Measurements from ENCODE around the gene RBP2. TPM values are rescaled to one million over a fixed set of nuclear protein-coding genes. Genes with fewer than 3 reads are reported as not detected.

The RBP2 gene
- total and polyA plus RNA-seq, 4 donors: 0.33 to 1.3 (median 1.1) TPM; not detected in 1

GRCh38 chr3:139482206-139482605 is 5.9 kb upstream of the RBP2 start:
- H3K4me3 ChIP-seq: no peak overlapping the region
- peaks cover 0 to 6% (median 0%) of the 10 kb centered on the region in 5 donors for H3K4me1 ChIP-seq (ENCODE audit: control insufficient read depth in 5 of 5, insufficient read depth in 5 of 5, low read length in 5 of 5)
- 50 to 54% methylated on average over 1 of the region's 1 CpG for WGBS, 2 donors
- TF ChIP-seq, protein P1, sequence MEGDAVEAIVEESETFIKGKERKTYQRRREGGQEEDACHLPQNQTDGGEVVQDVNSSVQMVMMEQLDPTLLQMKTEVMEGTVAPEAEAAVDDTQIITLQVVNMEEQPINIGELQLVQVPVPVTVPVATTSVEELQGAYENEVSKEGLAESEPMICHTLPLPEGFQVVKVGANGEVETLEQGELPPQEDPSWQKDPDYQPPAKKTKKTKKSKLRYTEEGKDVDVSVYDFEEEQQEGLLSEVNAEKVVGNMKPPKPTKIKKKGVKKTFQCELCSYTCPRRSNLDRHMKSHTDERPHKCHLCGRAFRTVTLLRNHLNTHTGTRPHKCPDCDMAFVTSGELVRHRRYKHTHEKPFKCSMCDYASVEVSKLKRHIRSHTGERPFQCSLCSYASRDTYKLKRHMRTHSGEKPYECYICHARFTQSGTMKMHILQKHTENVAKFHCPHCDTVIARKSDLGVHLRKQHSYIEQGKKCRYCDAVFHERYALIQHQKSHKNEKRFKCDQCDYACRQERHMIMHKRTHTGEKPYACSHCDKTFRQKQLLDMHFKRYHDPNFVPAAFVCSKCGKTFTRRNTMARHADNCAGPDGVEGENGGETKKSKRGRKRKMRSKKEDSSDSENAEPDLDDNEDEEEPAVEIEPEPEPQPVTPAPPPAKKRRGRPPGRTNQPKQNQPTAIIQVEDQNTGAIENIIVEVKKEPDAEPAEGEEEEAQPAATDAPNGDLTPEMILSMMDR (IDR thresholded peaks at IDR 0.05; ENCODE audit: control extremely low read depth, extremely low read depth): no peak
- no peaks in the 10 kb centered on the region for H3K9me3 ChIP-seq (ENCODE audit: control insufficient read depth in 4 of 4, insufficient read depth in 3 of 4, low read length in 3 of 4)
- no peak overlapping the region for H3K27ac ChIP-seq (ENCODE audit: low read depth in 1 of 2, low read length in 1 of 2)
- no peak for ATAC-seq (ENCODE audit: insufficient read depth, low FRiP score)
- no peak overlapping the region for H3K9ac ChIP-seq (ENCODE audit: insufficient read depth in 1 of 2, low read length in 2 of 2)
- no peaks in the 10 kb centered on the region for H3K36me3 ChIP-seq (ENCODE audit: control insufficient read depth in 4 of 4, insufficient read depth in 4 of 4, low read length in 4 of 4)
- no peak for DNase-seq
- H3K27me3 ChIP-seq (ENCODE audit: control insufficient read depth in 3 of 3, insufficient read depth in 3 of 3, low read length in 2 of 3): no peaks in the 10 kb centered on the region

- H3K4me1 ChIP-seq (ENCODE audit: control insufficient read depth in 5 of 5, insufficient read depth in 5 of 5, low read length in 5 of 5): peaks cover 0 to 6% (median 0%) of the 10 kb centered on the region in 5 donors
- TF ChIP-seq, protein P1 (IDR thresholded peaks at IDR 0.05; ENCODE audit: control extremely low read depth, extremely low read depth): no peak
- ATAC-seq (ENCODE audit: insufficient read depth, low FRiP score): no peak
- H3K36me3 ChIP-seq (ENCODE audit: control insufficient read depth in 4 of 4, insufficient read depth in 4 of 4, low read length in 4 of 4): no peaks in the 10 kb centered on the region
- H3K9ac ChIP-seq (ENCODE audit: insufficient read depth in 1 of 2, low read length in 2 of 2): no peak overlapping the region
- H3K27me3 ChIP-seq (ENCODE audit: control insufficient read depth in 3 of 3, insufficient read depth in 3 of 3, low read length in 2 of 3): no peaks in the 10 kb centered on the region
- no peaks in the 10 kb centered on the region for H3K9me3 ChIP-seq (ENCODE audit: control insufficient read depth in 4 of 4, insufficient read depth in 3 of 4, low read length in 3 of 4)
- DNase-seq: no peak
- H3K4me3 ChIP-seq: no peak overlapping the region
- H3K27ac ChIP-seq (ENCODE audit: low read depth in 1 of 2, low read length in 1 of 2): no peak overlapping the region
Observed at GRCh38 chr3:139481116-139481515, 4.8 kb upstream of the RBP2 start.

DNA sequence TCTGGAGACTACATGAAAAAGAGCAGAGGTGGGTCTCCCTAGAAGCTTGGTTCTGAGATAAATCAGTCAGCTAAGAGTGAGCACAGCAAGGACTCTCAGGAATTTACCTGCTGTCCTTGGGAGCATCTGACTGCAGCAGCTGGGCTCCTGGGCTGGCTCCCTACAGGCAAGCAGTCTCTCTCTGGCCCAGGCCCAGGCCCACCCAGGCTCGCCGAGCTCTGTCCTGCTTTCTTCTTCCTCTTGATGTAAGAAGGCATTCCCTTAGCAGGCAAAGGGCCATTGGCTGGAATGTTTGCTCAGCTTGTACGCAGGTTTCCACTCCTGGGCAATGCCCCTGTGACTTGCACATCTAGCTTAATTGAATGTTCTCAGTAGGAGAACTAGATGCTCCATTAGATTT is 4.3 kb upstream of the RBP2 start:
- DNase-seq: no peak

More for the DNA sequence above, 4.3 kb upstream of the RBP2 start:
- no peak overlapping the region for H3K27ac ChIP-seq (ENCODE audit: low read depth in 1 of 2, low read length in 1 of 2)
- no peak for ATAC-seq (ENCODE audit: insufficient read depth, low FRiP score)
- H3K9me3 ChIP-seq (ENCODE audit: control insufficient read depth in 4 of 4, insufficient read depth in 3 of 4, low read length in 3 of 4): no peaks in the 10 kb centered on the region
- H3K36me3 ChIP-seq (ENCODE audit: control insufficient read depth in 4 of 4, insufficient read depth in 4 of 4, low read length in 4 of 4): no peaks in the 10 kb centered on the region
- TF ChIP-seq, protein P1 (IDR thresholded peaks at IDR 0.05; ENCODE audit: control extremely low read depth, extremely low read depth): no peak
- no peaks in the 10 kb centered on the region for H3K27me3 ChIP-seq (ENCODE audit: control insufficient read depth in 3 of 3, insufficient read depth in 3 of 3, low read length in 2 of 3)
- WGBS, 2 donors: 74 to 90% methylated on average over 3 of the region's 3 CpGs
- peaks cover 0 to 6% (median 0%) of the 10 kb centered on the region in 5 donors for H3K4me1 ChIP-seq (ENCODE audit: control insufficient read depth in 5 of 5, insufficient read depth in 5 of 5, low read length in 5 of 5)
- H3K4me3 ChIP-seq: no peak overlapping the region
- H3K9ac ChIP-seq (ENCODE audit: insufficient read depth in 1 of 2, low read length in 2 of 2): no peak overlapping the region
